Panc1 (cell line): ENCODE results near the gene KAZN. TPM values are rescaled to one million over a fixed set of nuclear protein-coding genes. Genes with fewer than 3 reads are reported as not detected.

Experiments used
- ATAC-seq: fragments of 200-7000 bp; cut with Tn5 transposase; 2 replicates; pipeline ENCODE4 v1.9.1; 2020; ENCODE audit warnings: mild to moderate bottlenecking, moderate library complexity
- BruUV-seq: library from RNA; stranded (reverse); fragments of 400-500 nt; replicated peaks from 2 replicates; lab custom pipeline; 2021; lab: Mats Ljungman, UMichigan
- CTCF ChIA-PET: fragments of 300-600 bp; sonication (Branson Sonifier 250); formaldehyde crosslinking; loops from one replicate; lab custom pipeline; 2022; ENCODE audit warnings: antibody characterized with exemption; lab: Charles Lee
- POLR2A ChIA-PET: fragments of 300-600 bp; sonication (Branson Sonifier 250); formaldehyde crosslinking; loops from one replicate; lab custom pipeline; 2022; ENCODE audit warnings: antibody characterized with exemption; lab: Charles Lee
- DNase-seq: peaks from one replicate; pipeline ENCODE4 v3.0.0-alpha.2; 2010; ENCODE audit warnings: low read depth, low spot score
- H3K27ac ChIP-seq: 2 replicates; pipeline ENCODE4 v1.5.1; 2011; ENCODE audit warnings: mild to moderate bottlenecking, low read length, inconsistent platforms
- H3K27me3 ChIP-seq: fragments of 200-500 bp; sonication (Bioruptor generic); 2 replicates; pipeline ENCODE4 v1.6.0; 2014; ENCODE audit warnings: low read length, inconsistent platforms; ENCODE audit not compliant: control insufficient read depth, insufficient read depth
- H3K36me3 ChIP-seq: fragments of 200-500 bp; sonication (Bioruptor generic); 2 replicates; pipeline ENCODE4 v1.5.1; 2014; ENCODE audit warnings: inconsistent platforms, mild to moderate bottlenecking, low read length, moderate library complexity; ENCODE audit not compliant: control insufficient read depth, insufficient read depth
- H3K4me1 ChIP-seq: 2 replicates; pipeline ENCODE4 v1.5.1; 2011; ENCODE audit warnings: inconsistent platforms, mild to moderate bottlenecking, low read length, moderate library complexity; ENCODE audit not compliant: control insufficient read depth, insufficient read depth
- H3K4me3 ChIP-seq, 2 experiments: 2 replicates each; pipeline ENCODE4 v1.5.1; 2011 to 2012; ENCODE audit warnings: low read depth in 2 of 2, low read length in 2 of 2, mild to moderate bottlenecking in 2 of 2, inconsistent platforms in 1 of 2, moderate library complexity in 1 of 2
- H3K9me3 ChIP-seq: fragments of 200-500 bp; sonication (Bioruptor generic); 2 replicates; pipeline ENCODE4 v1.5.1; 2014; ENCODE audit warnings: low read depth, mild to moderate bottlenecking, inconsistent platforms, low read length, moderate library complexity; ENCODE audit not compliant: control insufficient read depth, insufficient read depth
- CTCF ChIP-seq: fragments of 450-650 bp; IDR thresholded peaks from 2 replicates; pipeline ENCODE4 v1.5.1; 2017; ENCODE audit warnings: mild to moderate bottlenecking
- POLR2AphosphoS5 ChIP-seq: IDR thresholded peaks from 2 replicates; pipeline ENCODE4 v1.6.1; 2012; ENCODE audit warnings: mild to moderate bottlenecking, low read depth, low read length, moderate library complexity
- REST ChIP-seq, 2 experiments: IDR thresholded peaks; 2 replicates each; pipeline ENCODE4 v1.6.1; 2011 to 2012; ENCODE audit warnings: low read depth in 2 of 2, control low read depth in 1 of 2, low read length in 1 of 2, mild to moderate bottlenecking in 1 of 2, moderate library complexity in 1 of 2; ENCODE audit not compliant: insufficient read depth in 1 of 2
- SIN3A ChIP-seq: IDR thresholded peaks from 2 replicates; pipeline ENCODE4 v1.6.1; 2012; ENCODE audit warnings: low read depth, mild to moderate bottlenecking, low read length, moderate library complexity, borderline replicate concordance; ENCODE audit not compliant: insufficient read depth
- TCF7L2 ChIP-seq: IDR thresholded peaks from 2 replicates; pipeline ENCODE4 v1.6.1; 2011; ENCODE audit warnings: mild to moderate bottlenecking, low read depth, low read length, inconsistent platforms
- in situ Hi-C: cut with HindIII; loops from 2 replicates; pipeline ENCODE4 v1.10.0; 2016; ENCODE audit warnings: low sequenced_read_pairs, low pct_unique_long_range_greater_than_20kb
- intact Hi-C: fragments of 100-400 bp; cut with micrococcal nuclease; formaldehyde crosslinking; loops from one replicate; pipeline ENCODE4 v1.10.0; 2022; ENCODE audit not compliant: unreplicated experiment
- total RNA-seq: library from RNA; stranded (reverse); gene quantifications from one replicate; pipeline ENCODE4 v1.2.1, GENCODE V29; 2021; ENCODE audit not compliant: unreplicated experiment

KAZN gene
- total RNA-seq, 1 experiment from 2014 or later, result 6.6 TPM

GRCh38 chr1:15065291-15065690 lies 466.8 kb downstream of the KAZN start:
- Histone ChIP-seq H3K27me3 (no peaks in the 10 kb centered on the region), H3K27ac (no peak overlapping the region), H3K36me3 (no peaks in the 10 kb centered on the region), H3K4me1 (no peaks in the 10 kb centered on the region), H3K4me3 (no peak overlapping the region), H3K9me3 (no peaks in the 10 kb centered on the region)
- ChIA-PET POLR2A (no interaction called here), CTCF (no interaction called here)
- no peak for ATAC-seq
- DNase-seq, result no peak
- intact Hi-C loops, result loop anchor here (10.0 kb wide), 1 partner anchor 60 kb away; no protein-coding TSS in a partner anchor
- in situ Hi-C loops, result no loop called here
- BruUV-seq, result no TSS peak
- TF ChIP-seq POLR2AphosphoS5 (no peak), TCF7L2 (no peak), SIN3A (no peak), REST (IDR thresholded peaks at IDR 0.05; ENCODE audit: insufficient read depth in 1 of 2, low read depth in 2 of 2, low read length in 1 of 2) (no peak), CTCF (no peak)

GRCh38 chr1:15065736-15066135 lies 467.3 kb downstream of the KAZN start:
- intact Hi-C loops (loop anchor here (10.0 kb wide), 1 partner anchor 59 kb away; no protein-coding TSS in a partner anchor), in situ Hi-C loops (no loop called here)
- DNase-seq (no peak), ATAC-seq (no peak)
- no peaks in the 10 kb centered on the region for H3K36me3 ChIP-seq
- no peaks in the 10 kb centered on the region for H3K27me3 ChIP-seq
- H3K4me3 ChIP-seq, result no peak overlapping the region
- ChIA-PET CTCF (no interaction called here), POLR2A (no interaction called here)
- no TSS peak for BruUV-seq
- TF ChIP-seq POLR2AphosphoS5 (no peak), CTCF (no peak), TCF7L2 (no peak), SIN3A (no peak), REST (IDR thresholded peaks at IDR 0.05; ENCODE audit: insufficient read depth in 1 of 2, low read depth in 2 of 2, low read length in 1 of 2) (no peak)
- no peaks in the 10 kb centered on the region for H3K4me1 ChIP-seq
- no peaks in the 10 kb centered on the region for H3K9me3 ChIP-seq
- H3K27ac ChIP-seq, result no peak overlapping the region
